Peyer's patch (tissue), 4 donors: ENCODE measurements around the gene SH3D21. TPM values are rescaled to one million over a fixed set of nuclear protein-coding genes. Genes with fewer than 3 reads are reported as not detected.

Experiments
- DNase-seq, 3 donors: peaks; one replicate each; pipeline ENCODE4 v3.0.0-alpha.2; 2017 to 2019
- H3K27ac ChIP-seq, 4 donors: fragments of 200-600 bp; sonication (generic); one replicate each; pipeline ENCODE4 v1.5.1; 2016 to 2019
- H3K27me3 ChIP-seq, 2 donors: fragments of 200-600 bp; sonication (generic); one replicate each; pipeline ENCODE4 v1.5.1; 2019
- H3K36me3 ChIP-seq, 3 donors: fragments of 200-600 bp; sonication (generic); one replicate each; pipeline ENCODE4 v1.5.1; 2016 to 2019
- H3K4me1 ChIP-seq, 4 donors: fragments of 200-600 bp; sonication (generic); one replicate each; pipeline ENCODE4 v1.5.1; 2016 to 2019
- H3K4me3 ChIP-seq, 4 donors: fragments of 200-600 bp; sonication (generic); 1 replicate in 3 of 4; 2 replicates in 1 of 4; pipeline ENCODE4 v1.5.1; 2016 to 2019; ENCODE audit warnings: mild to moderate bottlenecking in 1 of 4
- H3K9me3 ChIP-seq, 4 donors: fragments of 200-600 bp; sonication (generic); one replicate each; pipeline ENCODE4 v1.5.1; 2016 to 2019; ENCODE audit warnings: mild to moderate bottlenecking in 1 of 4
- CTCF ChIP-seq, 6 experiments: fragments of 450-650 bp in 4 of 6; fragments of 200-600 bp in 2 of 6; sonication (generic) in 1 of 6; IDR thresholded peaks; one replicate each; pipeline ENCODE4 v1.5.1; 2017 to 2019; ENCODE audit warnings: antibody characterized with exemption in 6 of 6, mild to moderate bottlenecking in 3 of 6, moderate library complexity in 1 of 6
- POLR2A ChIP-seq, 2 donors: fragments of 450-650 bp; IDR thresholded peaks; one replicate each; pipeline ENCODE4 v1.5.1; 2017; ENCODE audit warnings: antibody characterized with exemption in 2 of 2, mild to moderate bottlenecking in 2 of 2, moderate library complexity in 2 of 2
- total RNA-seq, 4 donors: library from RNA; depleted of rRNA; stranded (reverse); fragments of >200 nt; gene quantifications; one replicate each; pipeline ENCODE4 v1.1.0, GENCODE V29; 2016

SH3D21 gene
- total RNA-seq, 4 donors from 2014 or later = 20.6 to 75.9 (median 24.8) TPM

DNA sequence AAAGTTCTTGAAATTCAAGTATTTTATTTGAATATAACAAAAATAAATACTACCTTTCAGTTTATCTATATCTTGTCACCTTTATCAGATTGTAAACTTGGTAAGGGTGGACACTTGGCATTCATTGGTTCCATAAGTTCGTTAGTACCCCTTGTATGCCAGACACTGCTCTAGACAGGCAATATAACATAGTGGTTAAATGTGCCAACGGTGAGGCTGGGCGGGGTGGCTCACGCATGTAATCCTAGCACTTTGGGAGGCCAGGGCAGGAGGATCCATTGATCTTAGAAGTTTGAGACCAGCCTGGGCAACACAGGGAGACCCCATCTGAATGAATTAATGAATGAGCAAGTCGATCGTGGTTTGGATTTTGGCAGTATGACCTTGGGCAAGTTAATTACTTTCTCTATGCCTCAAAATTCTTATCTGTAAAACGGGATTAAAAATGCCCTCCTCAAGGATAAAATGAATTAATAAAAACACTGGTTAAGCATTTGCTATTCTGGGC, 26.3 kb upstream of the SH3D21 start:
- peak overlapping the region in 1 of 4 donors; percentile 28 for H3K27ac ChIP-seq
- no peaks in the 10 kb centered on the region for H3K27me3 ChIP-seq
- no peak overlapping the region for H3K4me3 ChIP-seq
- peak in 1 of 3 donors; percentile 32 for DNase-seq
- H3K4me1 ChIP-seq = peaks cover 0 to 11% (median 0%) of the 10 kb centered on the region in 4 donors
- H3K9me3 ChIP-seq = no peaks in the 10 kb centered on the region
- peaks cover 0 to 24% (median 0%) of the 10 kb centered on the region in 3 donors for H3K36me3 ChIP-seq
- no peak for TF ChIP-seq CTCF (IDR thresholded peaks at IDR 0.05)
- TF ChIP-seq POLR2A (IDR thresholded peaks at IDR 0.05) = no peak

DNA sequence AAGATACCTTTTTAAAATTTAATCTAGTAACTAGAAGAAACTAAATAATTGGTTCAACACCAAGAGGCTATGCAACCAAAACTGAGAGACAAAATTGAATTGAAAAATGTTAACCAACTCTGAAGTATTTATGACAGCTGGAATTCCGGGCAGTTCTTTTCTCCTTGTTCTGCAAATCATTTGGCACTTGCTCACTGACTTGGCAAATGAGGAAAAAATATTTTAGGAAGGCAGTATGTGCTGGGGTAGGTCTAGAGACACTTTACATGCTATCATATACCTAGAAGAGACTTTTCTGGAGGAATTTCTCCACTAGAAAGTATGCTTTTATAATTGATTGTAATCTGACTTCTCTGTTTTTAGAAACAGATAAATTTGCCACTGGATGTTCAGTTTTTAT, 22.1 kb upstream of the SH3D21 start:
- Histone ChIP-seq H3K27ac (no peak overlapping the region), H3K27me3 (no peaks in the 10 kb centered on the region), H3K9me3 (no peaks in the 10 kb centered on the region), H3K4me3 (no peak overlapping the region), H3K4me1 (peaks cover 0 to 18% (median 0%) of the 10 kb centered on the region in 4 donors), H3K36me3 (peaks cover 0 to 59% (median 0%) of the 10 kb centered on the region in 3 donors)
- DNase-seq = no peak
- TF ChIP-seq CTCF (IDR thresholded peaks at IDR 0.05) (no peak), POLR2A (IDR thresholded peaks at IDR 0.05) (no peak)

- H3K4me1 ChIP-seq = peaks cover 0 to 17% (median 0%) of the 10 kb centered on the region in 4 donors
- H3K27me3 ChIP-seq = no peaks in the 10 kb centered on the region
- TF ChIP-seq CTCF (IDR thresholded peaks at IDR 0.05) (no peak), POLR2A (IDR thresholded peaks at IDR 0.05) (no peak)
- H3K36me3 ChIP-seq = peaks cover 0 to 63% (median 0%) of the 10 kb centered on the region in 3 donors
- DNase-seq = no peak
- H3K9me3 ChIP-seq = no peaks in the 10 kb centered on the region
- H3K4me3 ChIP-seq = no peak overlapping the region
- H3K27ac ChIP-seq = no peak overlapping the region
Measured at GRCh38 chr1:36284517-36284916, 21.7 kb upstream of the SH3D21 start.

DNA sequence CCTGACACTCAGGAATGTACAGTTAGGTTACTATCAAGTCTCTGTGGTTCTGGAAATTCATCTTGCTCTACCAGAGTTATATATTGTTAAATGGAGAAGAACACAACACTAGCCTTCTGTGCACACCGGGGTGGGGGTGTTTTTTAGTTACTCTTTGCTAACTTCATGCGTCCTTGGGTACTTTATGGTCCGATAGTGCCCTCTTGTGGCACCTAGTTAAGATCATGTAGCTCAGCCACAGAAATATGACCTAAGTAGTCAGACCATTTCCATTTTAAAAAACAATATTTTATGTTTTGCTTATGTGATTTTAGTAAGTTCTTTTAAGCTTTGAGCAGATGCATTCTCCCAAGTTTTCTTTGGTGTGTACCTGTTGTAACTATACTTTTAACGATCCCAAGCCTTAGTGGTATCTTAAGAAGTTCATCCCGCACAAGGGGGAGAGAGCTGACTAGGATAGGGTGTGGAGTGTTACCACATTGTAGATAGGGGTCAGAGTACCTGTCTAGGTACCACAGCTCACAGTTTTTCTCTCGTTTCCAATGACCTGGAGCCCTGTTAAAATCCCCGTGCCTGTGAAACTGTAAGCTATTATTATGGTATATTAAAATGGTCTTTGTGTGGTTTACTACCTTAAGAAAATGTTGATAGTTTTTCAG, 20.6 kb upstream of the SH3D21 start:
- Histone ChIP-seq H3K36me3 (peaks cover 0 to 74% (median 0%) of the 10 kb centered on the region in 3 donors), H3K27me3 (no peaks in the 10 kb centered on the region), H3K27ac (peak overlapping the region in 1 of 4 donors; percentile 0), H3K4me1 (peaks cover 0 to 7% (median 0%) of the 10 kb centered on the region in 4 donors), H3K9me3 (no peaks in the 10 kb centered on the region), H3K4me3 (no peak overlapping the region)
- DNase-seq = peak in 2 of 3 donors; percentile 78 to 87
- peak; percentile 49 to 84 (median 76) for TF ChIP-seq CTCF (IDR thresholded peaks at IDR 0.05)
- TF ChIP-seq POLR2A (IDR thresholded peaks at IDR 0.05) = no peak

GRCh38 chr1:36286802-36287201, 19.4 kb upstream of the SH3D21 start:
- Histone ChIP-seq H3K27ac (no peak overlapping the region), H3K27me3 (no peaks in the 10 kb centered on the region), H3K4me3 (no peak overlapping the region), H3K9me3 (no peaks in the 10 kb centered on the region), H3K36me3 (peaks cover 0 to 85% (median 0%) of the 10 kb centered on the region in 3 donors), H3K4me1 (peaks cover 0 to 7% (median 0%) of the 10 kb centered on the region in 4 donors)
- DNase-seq = no peak
- TF ChIP-seq POLR2A (IDR thresholded peaks at IDR 0.05) (no peak), CTCF (IDR thresholded peaks at IDR 0.05) (no peak)
